Activated CD4-positive, alpha-beta T cell treated with anti-CD3 and anti-CD28 coated beads, Interleukin-2, amount 50 U/mL, for 48 hours (primary cell): ENCODE results near the gene IGSF21.

Source experiments
- DNase-seq, 2 experiments: peaks; one replicate each; pipeline ENCODE4 v3.0.0-alpha.2; 2020

IGSF21 gene

DNA sequence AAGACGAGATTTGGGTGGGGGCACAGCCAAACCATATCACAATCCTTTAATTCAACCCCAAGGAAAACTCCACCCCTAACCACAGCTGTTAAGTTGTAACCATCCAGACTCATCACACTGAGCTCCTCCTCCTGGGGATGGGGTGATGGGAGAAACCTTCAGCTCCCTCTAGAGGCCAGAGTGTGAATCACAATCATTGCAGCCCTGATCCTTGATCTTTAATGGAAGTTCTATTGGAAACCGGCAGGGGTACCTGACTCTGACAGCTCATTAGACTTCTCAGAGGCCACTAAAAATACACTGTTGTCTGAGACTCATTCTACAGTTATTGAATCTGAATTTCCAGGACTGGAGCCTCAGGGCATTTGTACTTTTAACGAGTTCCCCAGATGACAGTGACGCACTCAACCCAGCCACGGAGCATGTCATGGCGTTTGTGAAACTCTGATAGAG is 127.2 kb downstream of the IGSF21 start:
- peak; percentile 19 to 22 for DNase-seq

DNA sequence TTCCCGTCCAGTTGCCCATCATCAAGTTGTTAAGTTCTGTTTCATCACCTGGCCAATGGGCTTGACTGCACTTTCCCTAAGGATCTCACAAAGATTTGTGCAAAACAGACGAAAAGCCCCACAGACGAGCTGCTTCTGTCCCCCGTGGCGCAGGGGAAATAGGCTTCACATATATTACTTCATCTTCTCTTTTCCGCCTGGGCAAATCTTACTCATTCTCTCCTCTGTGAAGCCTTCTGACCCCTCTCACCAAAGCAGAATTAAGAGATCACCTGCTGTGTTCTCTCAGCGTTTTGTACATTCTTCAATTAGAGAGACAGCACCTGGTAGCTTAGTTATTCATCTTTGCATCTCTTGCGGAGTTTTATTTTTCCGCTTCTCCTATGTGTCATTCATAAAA is 129.8 kb downstream of the IGSF21 start:
- no peak for DNase-seq

DNA sequence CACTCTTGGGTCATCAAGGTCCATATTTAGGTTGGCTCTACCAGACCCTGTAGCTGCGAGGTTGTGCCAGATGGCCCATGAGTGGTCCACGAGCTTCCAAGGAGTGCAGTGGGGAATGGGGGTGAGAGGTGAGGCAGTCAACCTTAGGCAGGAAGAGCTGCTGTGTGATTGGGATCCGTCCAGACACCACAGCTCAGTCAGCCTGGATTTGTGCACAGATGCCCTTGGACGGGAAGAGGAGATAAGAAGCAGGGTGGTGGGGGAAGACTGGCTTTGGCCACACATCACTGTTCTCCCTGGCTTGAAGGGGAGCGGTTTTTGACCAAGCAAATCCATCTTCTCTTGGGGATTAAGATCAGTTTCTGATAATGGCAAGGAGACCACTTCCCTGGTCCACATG is 130.6 kb downstream of the IGSF21 start:
- DNase-seq, result no peak

DNA sequence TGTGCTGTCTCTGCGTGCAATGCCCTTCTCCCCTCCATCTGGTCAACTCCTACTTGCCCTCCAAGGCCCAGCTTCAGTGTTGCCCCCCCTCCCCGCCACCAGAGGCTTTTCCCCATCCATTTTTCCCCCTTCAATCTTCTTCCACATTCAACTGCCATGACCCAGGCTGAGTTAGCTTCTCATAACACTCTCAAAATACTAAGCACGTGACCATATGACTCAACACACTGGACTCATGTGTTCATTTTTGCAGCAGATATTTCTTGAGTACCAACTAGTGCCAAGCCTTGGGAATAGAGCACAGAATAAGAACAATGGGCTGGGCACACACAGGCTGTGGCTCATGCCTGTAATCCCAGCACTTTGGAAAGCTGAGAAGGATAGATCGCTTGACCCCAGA is 132.1 kb downstream of the IGSF21 start:
- no peak for DNase-seq

DNA sequence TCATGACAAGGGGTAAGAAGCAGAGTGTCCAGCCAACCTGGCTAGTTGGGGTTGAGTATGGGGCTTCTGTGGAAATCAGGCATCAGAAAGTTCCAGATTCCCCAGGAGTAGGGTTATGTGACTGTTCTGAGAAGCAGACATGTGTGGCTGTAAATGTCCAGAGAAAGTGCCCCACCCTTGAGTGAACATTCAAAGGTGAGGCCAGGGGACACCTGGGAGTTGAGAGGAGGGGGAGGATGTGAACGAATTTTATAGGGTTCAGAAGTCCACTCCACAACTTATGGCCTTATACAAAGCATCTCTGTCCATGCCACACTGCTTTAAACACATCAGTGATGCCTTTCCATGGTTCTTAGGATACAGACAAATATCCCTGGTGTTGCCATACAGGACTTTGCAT is 133.3 kb downstream of the IGSF21 start:
- no peak for DNase-seq

DNA sequence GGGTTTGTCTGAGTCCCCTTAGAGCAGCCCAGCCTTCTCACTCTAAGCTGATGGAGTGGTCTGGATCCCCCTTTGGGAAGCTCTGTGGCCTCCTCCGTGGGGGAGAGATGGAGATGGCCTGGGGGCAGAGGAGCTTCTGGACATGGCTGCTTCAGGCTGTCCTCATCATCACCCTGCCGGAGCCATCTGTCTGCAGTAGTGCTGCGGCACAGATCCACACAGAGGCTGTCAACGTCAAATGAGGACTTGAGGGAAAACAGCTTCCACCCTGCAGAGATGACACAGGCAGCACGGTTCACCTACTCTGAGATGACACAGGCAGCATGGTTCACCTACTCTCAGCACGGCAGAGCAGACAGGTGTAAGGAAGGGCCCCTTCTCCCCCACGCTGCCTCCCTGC is 134.3 kb downstream of the IGSF21 start:
- DNase-seq, result no peak

DNA sequence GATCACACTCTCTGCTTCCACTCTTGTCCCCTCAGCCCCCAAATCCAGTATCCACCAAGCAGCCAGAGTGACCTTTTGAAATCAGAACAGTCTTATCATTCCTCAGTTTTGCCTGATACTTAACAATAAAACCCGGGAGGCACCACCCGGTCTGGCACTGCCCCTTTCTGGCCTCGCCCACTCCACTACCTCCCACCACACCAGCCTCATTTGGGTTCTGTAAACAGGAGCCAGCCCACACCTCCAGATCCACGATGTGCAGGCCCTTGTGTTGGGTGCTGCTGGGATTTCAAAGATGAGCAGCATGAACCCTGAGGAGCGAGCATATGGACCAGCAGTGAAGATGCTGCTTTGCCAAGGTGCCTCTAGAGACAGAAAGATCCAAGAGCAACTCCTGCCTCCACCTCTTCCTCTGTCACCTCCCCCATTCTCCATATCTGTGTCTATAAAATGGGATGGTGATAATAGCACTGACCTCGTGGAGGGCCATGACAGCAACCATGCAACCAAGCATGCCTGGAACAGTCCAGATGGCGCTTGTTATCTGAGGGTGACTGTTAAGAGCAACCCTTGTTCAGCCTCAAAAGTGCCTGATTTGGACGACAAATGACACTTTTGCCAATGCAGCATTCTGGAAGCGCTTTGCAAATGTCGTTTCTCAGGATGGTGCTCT is 136.0 kb downstream of the IGSF21 start:
- no peak for DNase-seq

DNA sequence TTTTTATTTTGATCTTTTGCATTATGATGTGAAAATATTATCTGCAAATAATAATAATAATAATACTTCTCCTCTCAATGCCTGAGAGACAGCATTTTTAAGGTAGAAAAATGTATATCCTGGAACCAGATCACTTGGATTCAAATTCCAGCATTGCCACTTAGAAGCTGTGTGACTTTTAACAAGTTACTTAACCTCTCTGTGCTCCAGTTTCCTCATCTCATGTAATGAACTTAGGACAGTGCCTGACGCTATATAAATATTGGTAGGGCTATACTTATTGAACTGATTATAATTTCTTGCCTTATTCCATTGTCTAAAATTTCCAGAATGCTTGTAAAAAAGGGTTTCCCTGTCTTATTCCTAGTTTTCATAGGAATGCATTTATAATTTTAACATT is 137.2 kb downstream of the IGSF21 start:
- DNase-seq, result no peak

- no peak for DNase-seq
These were observed 138.0 kb downstream of the IGSF21 start for GRCh38 chr1:18245647-18246046.

DNA sequence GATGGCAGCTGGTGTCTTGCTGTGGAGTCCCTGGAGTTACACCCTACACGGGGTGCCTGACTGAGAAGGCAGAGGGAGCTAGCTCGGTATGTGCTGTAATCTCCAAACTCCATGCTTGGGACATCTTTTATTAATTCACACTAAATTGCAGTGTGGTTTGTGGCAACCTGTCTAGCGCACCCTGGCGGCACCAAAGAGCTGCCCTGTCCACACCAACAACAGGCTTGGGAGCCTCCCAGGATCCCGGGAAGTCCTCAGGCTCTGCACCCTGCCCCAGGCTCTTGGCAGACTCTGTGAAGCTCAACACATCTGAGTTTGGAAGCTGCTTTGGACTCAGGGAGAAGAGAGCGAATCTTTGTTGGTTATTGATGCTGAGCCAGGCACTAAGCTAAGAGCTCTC is 138.9 kb downstream of the IGSF21 start:
- no peak for DNase-seq

DNA sequence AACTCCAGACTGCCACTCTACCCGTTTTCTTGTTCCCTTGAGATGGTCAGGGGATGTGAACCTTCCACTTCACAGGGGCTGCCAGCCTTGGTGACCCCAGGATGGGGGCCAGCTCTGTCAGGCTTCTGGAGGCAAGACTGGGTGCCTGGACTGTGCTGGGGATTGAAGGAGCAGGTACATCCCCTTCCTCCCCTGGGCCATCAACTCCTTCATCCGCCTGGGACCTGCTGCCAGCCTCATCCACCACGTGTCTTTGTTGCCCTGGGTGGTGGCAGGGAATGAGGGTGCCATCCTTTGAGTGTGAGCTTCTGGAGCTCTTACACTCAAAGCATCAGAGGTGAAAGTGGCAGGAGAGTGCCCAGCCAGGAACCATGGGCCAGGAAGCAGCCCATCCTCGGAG is 139.6 kb downstream of the IGSF21 start:
- DNase-seq, result no peak

- DNase-seq, result no peak
These were observed 142.0 kb downstream of the IGSF21 start for GRCh38 chr1:18249631-18250030.

DNA sequence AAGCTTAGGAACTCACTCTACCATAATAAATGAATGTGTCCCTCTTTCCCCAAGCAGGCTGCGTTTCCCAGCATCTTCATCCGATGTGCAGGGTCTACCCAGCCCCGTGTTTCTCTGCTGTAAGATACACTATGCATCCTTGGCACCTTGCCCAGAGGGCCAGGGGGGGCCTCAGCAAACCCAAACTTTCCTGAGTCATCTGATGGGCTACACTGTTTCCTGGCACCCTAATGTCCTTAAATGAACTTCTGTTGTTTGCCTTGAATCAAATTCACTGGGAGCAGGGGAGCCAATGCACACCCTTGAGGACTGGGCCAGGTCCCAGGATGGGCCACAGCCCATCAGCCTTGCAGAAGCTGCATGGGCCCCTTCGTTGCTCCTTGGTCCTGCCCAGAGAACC is 145.5 kb downstream of the IGSF21 start:
- no peak for DNase-seq

DNA sequence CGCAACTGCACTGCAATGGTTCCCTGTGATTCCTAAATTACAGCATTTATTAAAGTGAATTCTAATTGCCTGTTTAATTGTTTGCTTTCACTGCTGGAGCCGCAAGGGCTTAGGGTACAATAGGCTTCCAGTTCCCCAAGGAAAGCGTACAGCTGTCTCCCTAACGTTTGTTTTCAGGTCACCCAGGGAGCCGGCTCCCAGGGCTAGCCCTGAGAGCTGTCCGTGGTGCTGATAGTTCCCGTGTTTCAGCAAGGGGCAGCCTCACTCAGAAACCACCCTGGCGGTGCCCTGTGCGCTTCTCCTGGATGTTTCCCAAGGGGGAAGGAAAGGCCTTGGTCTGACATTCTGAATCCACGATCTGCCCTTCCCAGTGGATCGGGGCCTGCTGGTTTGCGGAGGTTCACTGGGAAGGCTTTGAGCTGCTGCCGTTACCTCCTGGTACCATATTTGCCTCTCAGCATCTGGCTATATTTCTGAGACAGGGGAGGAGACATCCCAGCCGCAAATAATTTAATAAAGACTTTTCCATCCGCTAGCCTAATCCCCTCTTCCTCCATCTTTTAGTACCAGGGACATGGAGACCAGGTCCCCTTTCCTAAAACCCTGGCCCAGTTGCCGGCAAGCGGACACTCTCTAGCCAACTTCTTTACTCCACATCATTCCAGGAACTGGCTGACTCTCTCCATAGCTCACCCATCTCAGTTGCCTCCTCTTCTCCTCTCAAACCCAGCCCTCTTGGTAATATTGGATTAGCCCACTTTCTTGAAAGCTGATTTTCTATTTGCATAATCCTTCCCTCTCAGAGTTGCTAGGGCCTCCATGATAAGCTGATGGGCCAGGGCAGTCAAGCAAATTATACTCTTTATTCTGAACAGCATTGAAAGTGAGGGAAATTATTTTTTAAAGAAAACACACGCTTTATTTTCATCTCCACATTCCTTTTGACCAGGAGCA is 149.0 kb downstream of the IGSF21 start:
- DNase-seq, result peak; percentile 19 to 32

GRCh38 chr1:18257778-18258177 is 150.2 kb downstream of the IGSF21 start:
- no peak for DNase-seq

- DNase-seq, result no peak
These were observed 154.3 kb downstream of the IGSF21 start for GRCh38 chr1:18261891-18262290.

DNA sequence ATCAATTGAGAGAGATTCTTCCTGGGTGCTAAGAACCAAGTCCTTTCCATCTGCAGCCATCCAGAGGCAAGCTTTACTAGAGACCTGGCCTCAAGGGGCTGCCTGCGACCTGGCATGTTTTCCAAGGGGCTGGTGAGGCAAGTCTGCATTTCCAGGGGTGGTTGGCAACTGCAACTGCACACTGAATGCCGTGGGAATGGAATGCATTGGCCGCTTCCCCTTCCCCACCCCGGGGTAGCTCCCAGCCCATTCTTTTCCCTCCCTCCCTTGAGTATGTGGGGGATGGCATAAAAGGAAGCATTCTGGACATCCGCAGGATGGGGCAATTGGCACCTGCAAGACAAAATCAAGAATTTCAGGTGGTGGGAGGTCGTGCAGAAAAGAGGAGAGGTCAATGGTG is 155.1 kb downstream of the IGSF21 start:
- DNase-seq, result no peak

DNA sequence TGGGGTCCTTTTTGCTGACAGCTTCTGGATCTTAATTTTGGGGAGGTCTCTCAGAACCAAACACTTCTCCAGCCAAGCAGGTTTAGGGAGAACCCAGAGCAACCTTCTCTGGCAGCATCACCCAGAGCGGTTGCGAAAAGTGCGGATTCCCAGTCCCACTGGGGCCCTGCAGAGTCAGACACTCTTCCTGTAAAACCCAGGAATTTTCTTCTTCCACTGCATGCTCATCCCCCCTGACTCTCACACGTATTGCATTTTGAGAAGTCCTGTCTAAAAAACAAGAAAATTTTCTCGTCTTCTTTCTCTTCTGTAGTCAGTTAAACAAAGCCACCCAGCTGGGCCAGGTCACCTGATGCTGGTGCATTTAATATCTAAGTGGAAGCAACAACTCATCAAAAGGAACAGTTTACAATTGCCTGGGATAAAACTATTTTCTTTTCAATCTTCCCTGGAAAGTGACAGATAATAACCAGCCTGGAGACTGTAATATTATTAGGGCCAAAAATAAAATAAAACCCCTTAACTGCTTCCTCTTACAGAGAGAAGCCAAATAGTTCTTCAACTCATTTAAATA is 156.0 kb downstream of the IGSF21 start:
- no peak for DNase-seq

DNA sequence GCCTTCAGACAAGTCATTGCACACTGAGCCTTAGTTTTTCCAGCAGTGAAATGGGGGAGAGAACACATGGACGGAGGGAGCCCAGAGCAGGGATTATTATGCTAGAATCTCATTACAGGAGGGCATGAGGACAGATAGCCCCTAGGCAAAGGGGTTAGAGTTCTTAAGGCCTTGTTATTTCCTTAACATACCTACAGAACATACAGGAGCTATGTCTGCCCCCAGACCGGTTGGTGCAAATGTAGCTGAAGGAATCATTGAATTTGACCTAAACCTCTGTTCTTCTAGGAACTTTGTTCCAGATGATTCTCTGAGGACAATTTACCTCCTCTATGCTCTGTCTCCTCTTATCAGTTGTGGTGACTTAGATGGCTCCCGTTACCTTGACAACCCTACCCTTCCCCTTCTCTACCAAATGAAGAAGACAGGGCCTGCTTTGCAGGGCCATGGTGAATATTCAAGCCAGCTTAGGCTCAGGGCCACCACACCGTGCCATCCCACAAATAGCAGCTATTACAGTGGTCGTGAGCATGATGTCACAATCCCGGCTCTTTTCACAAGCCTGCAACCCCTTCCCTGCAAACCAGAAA is 156.9 kb downstream of the IGSF21 start:
- no peak for DNase-seq

- DNase-seq, result no peak
These were observed 158.0 kb downstream of the IGSF21 start for GRCh38 chr1:18265641-18266040.

- DNase-seq, result no peak
These were observed 158.8 kb downstream of the IGSF21 start for GRCh38 chr1:18266391-18266790.

DNA sequence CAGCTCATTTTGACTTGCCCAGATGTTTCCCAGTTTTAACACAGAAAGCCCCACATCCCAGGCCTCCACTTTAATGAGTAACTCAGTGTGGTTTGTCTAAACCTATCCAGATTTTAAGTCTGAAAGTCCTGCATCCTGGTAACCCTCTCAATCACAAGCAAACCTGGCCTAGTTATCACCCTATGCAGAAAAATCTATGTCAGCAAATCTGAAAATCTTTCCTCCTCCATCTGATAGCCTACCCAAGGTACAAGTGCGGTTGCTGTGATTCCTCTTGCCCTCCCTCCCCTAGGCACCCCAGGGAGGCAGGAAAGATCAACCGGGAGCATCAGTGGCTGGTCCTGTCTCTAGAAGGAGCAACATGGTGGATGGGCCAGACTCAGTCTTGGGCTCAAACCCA is 163.7 kb downstream of the IGSF21 start:
- no peak for DNase-seq

DNA sequence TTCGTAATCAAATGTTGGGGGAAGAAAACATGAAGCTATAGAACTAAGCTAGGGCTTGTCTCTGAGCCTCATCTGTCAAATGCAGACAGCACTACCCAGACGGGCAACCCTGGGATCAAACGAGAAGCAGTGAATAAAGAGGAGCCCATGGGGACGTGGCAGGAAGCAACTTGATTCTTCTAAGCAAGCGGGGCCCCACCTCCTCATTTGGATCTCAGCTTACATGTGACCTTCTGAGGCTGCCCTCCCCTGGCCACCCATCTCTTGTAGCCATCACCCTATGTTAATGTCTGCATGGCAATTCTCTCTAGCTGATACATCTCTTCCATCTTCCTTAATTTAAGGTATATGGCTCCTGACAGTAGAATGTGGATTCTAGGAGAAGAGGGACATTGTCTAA is 171.3 kb downstream of the IGSF21 start:
- DNase-seq, result no peak
